ENCODE data around the gene ZNF592. TPM values are rescaled to one million over a fixed set of nuclear protein-coding genes. Genes with fewer than 3 reads are reported as not detected.

ZNF592 gene
- total RNA-seq, 4 donors from 2014 or later = 23.5 to 41.1 (median 26.5) TPM

DNA sequence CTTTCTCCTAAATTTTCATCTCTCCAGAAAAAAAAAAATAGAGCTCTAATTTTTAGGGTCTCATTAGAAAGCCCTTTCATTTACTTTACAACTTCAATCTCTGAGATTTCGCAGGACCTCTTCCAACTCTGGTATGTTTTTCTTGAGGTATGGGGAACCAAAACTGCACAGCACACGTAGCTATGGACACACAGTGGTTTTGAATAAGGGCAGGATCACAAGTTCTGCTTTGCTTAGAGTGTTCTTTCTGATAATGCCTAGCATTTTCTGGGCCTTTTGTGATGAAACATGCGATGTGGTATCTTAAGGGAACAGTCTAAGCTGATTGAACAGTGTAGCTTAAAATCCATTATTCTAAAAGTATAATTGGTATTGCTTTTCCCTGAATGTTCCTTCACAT lies 25.3 kb downstream of the ZNF592 start:
- no peaks in the 10 kb centered on the region for H3K9me3 ChIP-seq
- peaks cover 0 to 6% (median 3%) of the 10 kb centered on the region in 4 donors for H3K36me3 ChIP-seq
- H3K4me3 ChIP-seq = no peak overlapping the region
- in situ Hi-C loops (cut with MboI; ENCODE audit: low pct_ligation_motif_present in 1 of 4, low pct_unique_long_range_greater_than_20kb in 1 of 4, low sequenced_read_pairs in 3 of 4) = loop anchor here in 1 of 4 donors (25.0 kb wide), 1 partner anchor 111 kb away; the partner anchor contains the start of genes NMB and WDR73
- intact Hi-C loops (cut with DNase I; ENCODE audit: low total_unique reads) = no loop called here
- peaks cover 0 to 14% (median 3%) of the 10 kb centered on the region in 4 donors for H3K4me1 ChIP-seq
- no peak for DNase-seq
- no peak for TF ChIP-seq EP300 (IDR thresholded peaks at IDR 0.05; ENCODE audit: low read depth)
- TF ChIP-seq POLR2A (IDR thresholded peaks at IDR 0.05) = no peak
- TF ChIP-seq POLR2AphosphoS5 (IDR thresholded peaks at IDR 0.05) = no peak
- TF ChIP-seq, protein P1, sequence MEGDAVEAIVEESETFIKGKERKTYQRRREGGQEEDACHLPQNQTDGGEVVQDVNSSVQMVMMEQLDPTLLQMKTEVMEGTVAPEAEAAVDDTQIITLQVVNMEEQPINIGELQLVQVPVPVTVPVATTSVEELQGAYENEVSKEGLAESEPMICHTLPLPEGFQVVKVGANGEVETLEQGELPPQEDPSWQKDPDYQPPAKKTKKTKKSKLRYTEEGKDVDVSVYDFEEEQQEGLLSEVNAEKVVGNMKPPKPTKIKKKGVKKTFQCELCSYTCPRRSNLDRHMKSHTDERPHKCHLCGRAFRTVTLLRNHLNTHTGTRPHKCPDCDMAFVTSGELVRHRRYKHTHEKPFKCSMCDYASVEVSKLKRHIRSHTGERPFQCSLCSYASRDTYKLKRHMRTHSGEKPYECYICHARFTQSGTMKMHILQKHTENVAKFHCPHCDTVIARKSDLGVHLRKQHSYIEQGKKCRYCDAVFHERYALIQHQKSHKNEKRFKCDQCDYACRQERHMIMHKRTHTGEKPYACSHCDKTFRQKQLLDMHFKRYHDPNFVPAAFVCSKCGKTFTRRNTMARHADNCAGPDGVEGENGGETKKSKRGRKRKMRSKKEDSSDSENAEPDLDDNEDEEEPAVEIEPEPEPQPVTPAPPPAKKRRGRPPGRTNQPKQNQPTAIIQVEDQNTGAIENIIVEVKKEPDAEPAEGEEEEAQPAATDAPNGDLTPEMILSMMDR (IDR thresholded peaks at IDR 0.05) = no peak
- WGBS, 2 donors (ENCODE audit: low coverage in 1 of 2) = 84 to 100% methylated on average over 3 of the region's 3 CpGs
- no peak overlapping the region for H3K27ac ChIP-seq
- no peaks in the 10 kb centered on the region for H3K27me3 ChIP-seq

DNA sequence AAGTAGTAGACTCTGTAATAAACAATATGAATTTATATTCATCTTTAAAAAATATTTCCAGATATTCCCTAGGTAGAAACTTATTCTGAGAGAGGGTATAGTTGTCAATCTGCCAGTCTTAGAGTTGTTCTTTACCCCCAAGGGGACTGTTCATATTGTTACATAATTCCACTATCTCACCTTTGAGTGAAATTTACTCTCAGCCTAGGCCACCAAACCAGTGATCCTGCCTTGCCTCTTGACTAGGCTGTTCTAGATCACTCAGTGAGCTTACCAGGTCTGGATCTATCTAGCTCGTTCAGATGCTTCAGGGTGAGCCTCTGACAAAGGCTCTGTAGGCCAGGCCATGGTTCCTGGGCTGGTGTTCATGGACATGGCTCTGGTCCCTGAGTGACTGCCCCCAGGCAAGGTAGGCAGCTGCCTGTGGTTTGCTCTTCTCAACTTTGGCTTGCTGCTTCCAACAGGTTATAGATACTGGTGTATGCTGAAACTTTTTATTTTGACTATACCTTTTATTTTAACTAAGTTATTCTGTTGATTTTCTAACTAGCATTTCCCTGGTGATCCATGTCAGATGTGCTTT lies 27.6 kb downstream of the ZNF592 start:
- intact Hi-C loops (cut with DNase I; ENCODE audit: low total_unique reads) (no loop called here), in situ Hi-C loops (cut with MboI; ENCODE audit: low pct_ligation_motif_present in 1 of 4, low pct_unique_long_range_greater_than_20kb in 1 of 4, low sequenced_read_pairs in 3 of 4) (no loop called here)
- Histone ChIP-seq H3K36me3 (peaks cover 0 to 7% (median 4%) of the 10 kb centered on the region in 4 donors), H3K27me3 (no peaks in the 10 kb centered on the region), H3K9me3 (no peaks in the 10 kb centered on the region), H3K27ac (no peak overlapping the region), H3K4me1 (peaks cover 0 to 18% (median 3%) of the 10 kb centered on the region in 4 donors), H3K4me3 (no peak overlapping the region)
- 86 to 100% methylated on average over 1 of the region's 1 CpG for WGBS, 2 donors (ENCODE audit: low coverage in 1 of 2)
- TF ChIP-seq, protein P1 (IDR thresholded peaks at IDR 0.05) = no peak
- TF ChIP-seq POLR2AphosphoS5 (IDR thresholded peaks at IDR 0.05) (no peak), EP300 (IDR thresholded peaks at IDR 0.05; ENCODE audit: low read depth) (no peak), POLR2A (IDR thresholded peaks at IDR 0.05) (no peak)
- DNase-seq = no peak

DNA sequence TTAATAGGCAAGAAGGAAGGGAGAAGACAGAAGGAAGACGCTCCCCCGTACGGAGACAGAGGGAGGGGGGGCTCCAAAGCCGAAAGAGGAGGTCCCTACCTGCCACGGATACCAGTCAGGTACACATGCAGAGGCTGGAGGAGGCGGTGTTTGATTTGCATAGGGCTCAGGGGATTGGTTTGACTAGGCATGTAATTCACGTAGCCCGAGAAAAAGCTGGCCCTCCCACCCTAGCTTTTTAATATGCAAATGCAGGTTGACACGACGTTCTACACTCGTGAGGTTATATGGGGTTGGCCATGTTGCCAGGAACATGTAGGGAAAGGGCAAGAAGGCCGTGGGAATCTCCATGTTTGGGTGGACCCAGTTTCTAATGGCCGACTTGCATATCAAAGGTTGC lies 29.8 kb downstream of the ZNF592 start:
- in situ Hi-C loops (cut with MboI; ENCODE audit: low pct_ligation_motif_present in 1 of 4, low pct_unique_long_range_greater_than_20kb in 1 of 4, low sequenced_read_pairs in 3 of 4) = no loop called here

DNA sequence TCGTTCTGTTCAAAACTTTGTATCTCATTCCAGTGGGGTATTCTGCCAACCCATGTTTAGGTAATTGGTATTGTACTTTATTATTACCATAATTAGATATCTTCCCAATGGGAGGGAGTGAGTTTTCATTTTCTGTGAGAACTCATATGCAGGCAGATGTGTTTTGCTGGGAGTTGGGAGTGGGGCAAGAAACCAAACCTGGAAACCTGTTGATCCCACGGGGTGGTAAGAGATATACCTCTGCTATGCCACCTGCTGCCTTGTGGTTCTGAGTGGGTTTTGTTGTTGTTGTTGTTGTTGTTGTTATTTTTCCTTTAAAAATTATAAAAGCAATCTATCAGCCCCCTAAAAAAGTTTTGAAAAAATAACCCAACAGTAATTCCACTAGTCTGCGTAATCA lies 32.1 kb downstream of the ZNF592 start:
- peaks cover 0 to 39% (median 15%) of the 10 kb centered on the region in 4 donors for H3K36me3 ChIP-seq
- WGBS, 2 donors (ENCODE audit: low coverage in 1 of 2) = 89% methylated on average over 3 of the region's 3 CpGs
- peaks cover 0 to 4% (median 0%) of the 10 kb centered on the region in 4 donors for H3K4me1 ChIP-seq
- no peak for DNase-seq
- TF ChIP-seq POLR2A (IDR thresholded peaks at IDR 0.05) (no peak), EP300 (IDR thresholded peaks at IDR 0.05; ENCODE audit: low read depth) (no peak), POLR2AphosphoS5 (IDR thresholded peaks at IDR 0.05) (no peak)
- TF ChIP-seq, protein P1 (IDR thresholded peaks at IDR 0.05) = no peak
- intact Hi-C loops (cut with DNase I; ENCODE audit: low total_unique reads) (no loop called here), in situ Hi-C loops (cut with MboI; ENCODE audit: low pct_ligation_motif_present in 1 of 4, low pct_unique_long_range_greater_than_20kb in 1 of 4, low sequenced_read_pairs in 3 of 4) (no loop called here)
- no peaks in the 10 kb centered on the region for H3K27me3 ChIP-seq
- no peak overlapping the region for H3K4me3 ChIP-seq
- H3K27ac ChIP-seq = no peak overlapping the region
- no peaks in the 10 kb centered on the region for H3K9me3 ChIP-seq

More for the DNA sequence above, 29.8 kb downstream of the ZNF592 start:
- intact Hi-C loops (cut with DNase I; ENCODE audit: low total_unique reads) = no loop called here
- H3K27ac ChIP-seq = no peak overlapping the region
- peaks cover 0 to 7% (median 0%) of the 10 kb centered on the region in 4 donors for H3K4me1 ChIP-seq
- no peak overlapping the region for H3K4me3 ChIP-seq
- no peaks in the 10 kb centered on the region for H3K9me3 ChIP-seq
- 77 to 89% methylated on average over 12 to 13 of the region's 13 CpGs for WGBS, 2 donors (ENCODE audit: low coverage in 1 of 2)
- no peaks in the 10 kb centered on the region for H3K27me3 ChIP-seq
- H3K36me3 ChIP-seq = peaks cover 0 to 21% (median 7%) of the 10 kb centered on the region in 4 donors
- TF ChIP-seq POLR2AphosphoS5 (IDR thresholded peaks at IDR 0.05) = no peak
- TF ChIP-seq, protein P1 (IDR thresholded peaks at IDR 0.05) = no peak
- TF ChIP-seq POLR2A (IDR thresholded peaks at IDR 0.05) = no peak
- TF ChIP-seq EP300 (IDR thresholded peaks at IDR 0.05; ENCODE audit: low read depth) = no peak
- DNase-seq = no peak

Data from transverse colon (tissue), 4 donors.